Measurements from ENCODE around the gene AURKAIP1. TPM values are rescaled to one million over a fixed set of nuclear protein-coding genes. Genes with fewer than 3 reads are reported as not detected.

The AURKAIP1 gene
- total and polyA plus RNA-seq, 9 of the 15 experiments (the other 6 are each of a cell fraction or from before 2014, with no cell fraction given) = 7.8 to 478 (median 92.0) TPM

DNA sequence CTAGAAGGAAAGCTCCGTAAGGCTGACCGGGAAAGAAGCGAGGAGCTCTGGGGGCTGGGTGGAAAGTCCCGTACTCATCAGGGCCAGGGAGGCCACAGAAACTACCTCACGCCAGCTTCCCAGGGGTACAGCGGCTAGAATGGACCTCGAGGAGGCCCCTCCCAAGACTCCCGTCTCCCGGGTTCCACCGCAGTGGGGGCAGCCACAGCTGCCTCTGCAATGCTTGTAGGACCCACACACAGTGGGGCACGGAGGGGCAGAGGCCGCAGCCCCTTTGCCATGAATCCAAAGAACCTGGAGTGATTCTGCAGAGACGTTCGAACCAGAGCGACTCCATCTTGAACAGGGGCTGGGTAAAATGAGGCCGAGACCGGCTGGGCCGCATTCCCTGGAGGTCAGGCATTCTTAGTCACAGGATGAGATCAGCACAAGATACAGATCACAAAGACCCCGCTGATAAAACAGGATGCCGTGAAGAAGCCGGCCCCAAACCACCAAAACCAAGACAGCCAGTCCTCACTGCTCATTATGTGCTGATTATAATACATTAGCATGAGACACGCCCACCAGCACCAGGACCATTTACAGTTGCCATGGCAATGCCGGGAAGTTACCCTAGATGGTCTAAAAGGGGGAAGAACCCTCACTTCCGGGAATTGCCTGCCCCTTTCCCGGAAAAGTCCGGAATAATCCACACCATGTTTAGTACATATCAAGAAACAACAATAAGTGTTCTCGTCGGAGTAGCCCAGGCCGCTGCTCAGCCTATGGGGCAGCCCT is 47.6 kb upstream of the AURKAIP1 start (continued):
- TF ChIP-seq TEAD1 (CRISPR knock-in tag; IDR thresholded peaks at IDR 0.05) = peak in 1 of 2 experiments; percentile 90; a peak in 2 of 4 replicates
- no peak for TF ChIP-seq KLF13 (tag; IDR thresholded peaks at IDR 0.05; ENCODE audit: borderline replicate concordance, low read depth)
- TF ChIP-seq POU5F1 (IDR thresholded peaks at IDR 0.05; ENCODE audit: borderline replicate concordance, low read depth, low read length, partially characterized antibody) = no peak
- no peak for TF ChIP-seq NKRF (IDR thresholded peaks at IDR 0.05; ENCODE audit: borderline replicate concordance)
- TF ChIP-seq HES1 (IDR thresholded peaks at IDR 0.05; ENCODE audit: low read depth) = no peak
- no peak for TF ChIP-seq ZBTB5 (IDR thresholded peaks at IDR 0.05)
- no peak for TF ChIP-seq EZH2 (IDR thresholded peaks at IDR 0.05; ENCODE audit: borderline replicate concordance, low read depth, low read length)
- TF ChIP-seq NFIX (CRISPR knock-in tag; IDR thresholded peaks at IDR 0.05; ENCODE audit: low read depth) = no peak
- TF ChIP-seq MECOM (CRISPR knock-in tag; IDR thresholded peaks at IDR 0.05) = no peak
- no peak for TF ChIP-seq PHB2 (IDR thresholded peaks at IDR 0.05; ENCODE audit: low read depth)
- TF ChIP-seq, protein P1, sequence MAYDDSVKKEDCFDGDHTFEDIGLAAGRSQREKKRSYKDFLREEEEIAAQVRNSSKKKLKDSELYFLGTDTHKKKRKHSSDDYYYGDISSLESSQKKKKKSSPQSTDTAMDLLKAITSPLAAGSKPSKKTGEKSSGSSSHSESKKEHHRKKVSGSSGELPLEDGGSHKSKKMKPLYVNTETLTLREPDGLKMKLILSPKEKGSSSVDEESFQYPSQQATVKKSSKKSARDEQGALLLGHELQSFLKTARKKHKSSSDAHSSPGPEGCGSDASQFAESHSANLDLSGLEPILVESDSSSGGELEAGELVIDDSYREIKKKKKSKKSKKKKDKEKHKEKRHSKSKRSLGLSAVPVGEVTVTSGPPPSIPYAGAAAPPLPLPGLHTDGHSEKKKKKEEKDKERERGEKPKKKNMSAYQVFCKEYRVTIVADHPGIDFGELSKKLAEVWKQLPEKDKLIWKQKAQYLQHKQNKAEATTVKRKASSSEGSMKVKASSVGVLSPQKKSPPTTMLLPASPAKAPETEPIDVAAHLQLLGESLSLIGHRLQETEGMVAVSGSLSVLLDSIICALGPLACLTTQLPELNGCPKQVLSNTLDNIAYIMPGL (CRISPR knock-in tag; IDR thresholded peaks at IDR 0.05) = no peak
- TF ChIP-seq TRIM24 (IDR thresholded peaks at IDR 0.05) = no peak
- TF ChIP-seq ELF4 (CRISPR knock-in tag; IDR thresholded peaks at IDR 0.05) = no peak
- 0 out of 2 replicates have a peak, but pooled peaks have one; percentile 73 for TF ChIP-seq ZNF197 (CRISPR knock-in tag; IDR thresholded peaks at IDR 0.05; ENCODE audit: low read depth)
- TF ChIP-seq ZNF511 (CRISPR knock-in tag; IDR thresholded peaks at IDR 0.05) = no peak
- no peak for TF ChIP-seq ATF1 (CRISPR knock-in tag; IDR thresholded peaks at IDR 0.05)
- no peak for TF ChIP-seq ATF1 (tag; IDR thresholded peaks at IDR 0.05)
- TF ChIP-seq MAX (CRISPR knock-in tag; IDR thresholded peaks at IDR 0.05) = no peak
- TF ChIP-seq SMARCA4 (IDR thresholded peaks at IDR 0.05) = no peak
- TF ChIP-seq ELK1 (CRISPR knock-in tag; IDR thresholded peaks at IDR 0.05) = no peak

Measured in K562 (cell line).